ENCODE measurements around the gene NFU1. TPM values are rescaled to one million over a fixed set of nuclear protein-coding genes. Genes with fewer than 3 reads are reported as not detected.
A peak's percentile ranks its signal among the peaks of the same experiment; 100 is the strongest.
"Not testable (repeated sequence)": the region's sequence is repeated elsewhere in the genome, so short reads cannot be mapped to it uniquely, and the experiment has no call there.

NFU1 gene
- total RNA-seq, 1 donor from 2014 or later: 33.1 TPM

- no peak for DNase-seq (ENCODE audit: low read depth)
Measured at GRCh38 chr2:69450735-69451416, 13.6 kb upstream of the NFU1 start.

- no peak for DNase-seq (ENCODE audit: low read depth)
Measured at GRCh38 chr2:69449906-69450305, 12.7 kb upstream of the NFU1 start.

- not testable (repeated sequence) for DNase-seq (ENCODE audit: low read depth)
Measured at GRCh38 chr2:69443673-69444072, 6.4 kb upstream of the NFU1 start.

- DNase-seq (ENCODE audit: low read depth): not testable (repeated sequence)
Measured at GRCh38 chr2:69439499-69439898, 2.3 kb upstream of the NFU1 start.

GRCh38 chr2:69438580-69438979 is 1.3 kb upstream of the NFU1 start:
- no peak for DNase-seq (ENCODE audit: low read depth)

- DNase-seq (ENCODE audit: low read depth): no peak
Measured at GRCh38 chr2:69437751-69438154, 518 bp upstream of the NFU1 start.

- DNase-seq (ENCODE audit: low read depth): no peak
Measured at GRCh38 chr2:69436596-69436937, 668 bp downstream of the NFU1 start.

- DNase-seq (ENCODE audit: low read depth): no peak
Measured at GRCh38 chr2:69434753-69435152, 2.5 kb downstream of the NFU1 start.

GRCh38 chr2:69429491-69430183 is 7.6 kb downstream of the NFU1 start:
- no peak for DNase-seq (ENCODE audit: low read depth)

GRCh38 chr2:69428981-69429380 is 8.3 kb downstream of the NFU1 start:
- DNase-seq (ENCODE audit: low read depth): no peak

- DNase-seq (ENCODE audit: low read depth): no peak
Measured at GRCh38 chr2:69424419-69424818, 12.8 kb downstream of the NFU1 start.

GRCh38 chr2:69422198-69422597 is 15.0 kb downstream of the NFU1 start:
- DNase-seq (ENCODE audit: low read depth): no peak

- not testable (repeated sequence) for DNase-seq (ENCODE audit: low read depth)
Measured at GRCh38 chr2:69419111-69419510, 18.1 kb downstream of the NFU1 start.

- DNase-seq (ENCODE audit: low read depth): no peak
Measured at GRCh38 chr2:69416147-69416546, 21.1 kb downstream of the NFU1 start.

GRCh38 chr2:69411120-69411519 is 26.1 kb downstream of the NFU1 start:
- no peak for DNase-seq (ENCODE audit: low read depth)

- no peak for DNase-seq (ENCODE audit: low read depth)
Measured at GRCh38 chr2:69405306-69405705, 31.9 kb downstream of the NFU1 start.

- DNase-seq (ENCODE audit: low read depth): no peak
Measured at GRCh38 chr2:69400121-69400520, 37.1 kb downstream of the NFU1 start.

- no peak for DNase-seq (ENCODE audit: low read depth)
Measured at GRCh38 chr2:69397234-69397633, 40.0 kb downstream of the NFU1 start.

GRCh38 chr2:69395866-69396265 is 41.4 kb downstream of the NFU1 start:
- DNase-seq (ENCODE audit: low read depth): peak; percentile 45

GRCh38 chr2:69393963-69394362 is 43.3 kb downstream of the NFU1 start:
- no peak for DNase-seq (ENCODE audit: low read depth)

GRCh38 chr2:69390471-69390870 is 46.8 kb downstream of the NFU1 start:
- DNase-seq (ENCODE audit: low read depth): no peak

GRCh38 chr2:69390001-69390400 is 47.2 kb downstream of the NFU1 start:
- no peak for DNase-seq (ENCODE audit: low read depth)

- no peak for DNase-seq (ENCODE audit: low read depth)
Measured at GRCh38 chr2:69389271-69389670, 48.0 kb downstream of the NFU1 start.
